ENCODE results near the gene CASP3.
"Not testable (repeated sequence)": the region's sequence is repeated elsewhere in the genome, so short reads cannot be mapped to it uniquely, and the experiment has no call there.

Gene CASP3

GRCh38 chr4:184664445-184665210 is 15.4 kb upstream of the CASP3 start:
- DNase-seq (ENCODE audit: low read depth in 1 of 2, low spot score in 1 of 2) = no peak

GRCh38 chr4:184662236-184662635 is 13.0 kb upstream of the CASP3 start:
- DNase-seq (ENCODE audit: low read depth in 1 of 2, low spot score in 1 of 2) = no peak

GRCh38 chr4:184660978-184661377 is 11.7 kb upstream of the CASP3 start:
- DNase-seq (ENCODE audit: low read depth in 1 of 2, low spot score in 1 of 2) = no peak

GRCh38 chr4:184657820-184658219 is 8.6 kb upstream of the CASP3 start:
- DNase-seq (ENCODE audit: low read depth in 1 of 2, low spot score in 1 of 2) = not testable (repeated sequence)

- no peak for DNase-seq (ENCODE audit: low read depth in 1 of 2, low spot score in 1 of 2)
Measured at GRCh38 chr4:184657144-184657543, 7.9 kb upstream of the CASP3 start.

- no peak for DNase-seq (ENCODE audit: low read depth in 1 of 2, low spot score in 1 of 2)
Measured at GRCh38 chr4:184655889-184656869, 6.9 kb upstream of the CASP3 start.

GRCh38 chr4:184653650-184654049 is 4.4 kb upstream of the CASP3 start:
- DNase-seq (ENCODE audit: low read depth in 1 of 2, low spot score in 1 of 2) = no peak

- not testable (repeated sequence) for DNase-seq (ENCODE audit: low read depth in 1 of 2, low spot score in 1 of 2)
Measured at GRCh38 chr4:184652681-184653080, 3.4 kb upstream of the CASP3 start.

GRCh38 chr4:184651899-184652298 is 2.7 kb upstream of the CASP3 start:
- DNase-seq (ENCODE audit: low read depth in 1 of 2, low spot score in 1 of 2) = no peak

GRCh38 chr4:184649971-184650855 is 966 bp upstream of the CASP3 start:
- DNase-seq (ENCODE audit: low read depth in 1 of 2, low spot score in 1 of 2) = no peak

GRCh38 chr4:184648313-184649025 is 778 bp downstream of the CASP3 start:
- DNase-seq (ENCODE audit: low read depth in 1 of 2, low spot score in 1 of 2) = peak; percentile 11 to 19

GRCh38 chr4:184648054-184648312 is 1.3 kb downstream of the CASP3 start:
- DNase-seq (ENCODE audit: low read depth in 1 of 2, low spot score in 1 of 2) = no peak

GRCh38 chr4:184647266-184648053 is 1.8 kb downstream of the CASP3 start:
- DNase-seq (ENCODE audit: low read depth in 1 of 2, low spot score in 1 of 2) = no peak

GRCh38 chr4:184645904-184646610 is 3.2 kb downstream of the CASP3 start:
- no peak for DNase-seq (ENCODE audit: low read depth in 1 of 2, low spot score in 1 of 2)

GRCh38 chr4:184644553-184645307 is 4.5 kb downstream of the CASP3 start:
- DNase-seq (ENCODE audit: low read depth in 1 of 2, low spot score in 1 of 2) = no peak

GRCh38 chr4:184643731-184644130 is 5.5 kb downstream of the CASP3 start:
- no peak for DNase-seq (ENCODE audit: low read depth in 1 of 2, low spot score in 1 of 2)

GRCh38 chr4:184641451-184641850 is 7.8 kb downstream of the CASP3 start:
- no peak for DNase-seq (ENCODE audit: low read depth in 1 of 2, low spot score in 1 of 2)

GRCh38 chr4:184641022-184641421 is 8.2 kb downstream of the CASP3 start:
- no peak for DNase-seq (ENCODE audit: low read depth in 1 of 2, low spot score in 1 of 2)

- no peak for DNase-seq (ENCODE audit: low read depth in 1 of 2, low spot score in 1 of 2)
Measured at GRCh38 chr4:184636897-184637296, 12.3 kb downstream of the CASP3 start.
